Stimulated activated naive CD4-positive, alpha-beta T cell treated with Interleukin-2 at 50 U/mL for 16 hours (primary cell): ENCODE results near the gene HSPA4L.

Experiments used
- DNase-seq: peaks from one replicate; lab custom pipeline; 2025; lab: John Stamatoyannopoulos, UW

HSPA4L gene

GRCh38 chr4:127782275-127783025, at the start of gene HSPA4L:
TSS of gene HSPA4L (plus strand) at chr4:127782322. CDS start at chr4:127782551, 229 bp downstream.
- peak; percentile 24 for DNase-seq

- no peak for DNase-seq
Observed at GRCh38 chr4:127732623-127733328, 49.3 kb upstream of the HSPA4L start.

GRCh38 chr4:127734976-127735375, 47.1 kb upstream of the HSPA4L start:
- DNase-seq, result no peak

- no peak for DNase-seq
Observed at GRCh38 chr4:127737295-127737694, 44.8 kb upstream of the HSPA4L start.

- no peak for DNase-seq
Observed at GRCh38 chr4:127741247-127741646, 40.9 kb upstream of the HSPA4L start.

- DNase-seq, result no peak
Observed at GRCh38 chr4:127747883-127748282, 34.2 kb upstream of the HSPA4L start.

- DNase-seq, result no peak
Observed at GRCh38 chr4:127748957-127749356, 33.2 kb upstream of the HSPA4L start.

- no peak for DNase-seq
Observed at GRCh38 chr4:127756906-127757305, 25.2 kb upstream of the HSPA4L start.

- DNase-seq, result no peak
Observed at GRCh38 chr4:127759228-127759820, 22.8 kb upstream of the HSPA4L start.

- DNase-seq, result no peak
Observed at GRCh38 chr4:127759893-127760292, 22.2 kb upstream of the HSPA4L start.

- no peak for DNase-seq
Observed at GRCh38 chr4:127771535-127772275, 10.4 kb upstream of the HSPA4L start.

GRCh38 chr4:127772769-127773671, 9.1 kb upstream of the HSPA4L start:
- DNase-seq, result no peak

GRCh38 chr4:127775843-127776242, 6.3 kb upstream of the HSPA4L start:
- no peak for DNase-seq

- DNase-seq, result no peak
Observed at GRCh38 chr4:127776620-127777019, 5.5 kb upstream of the HSPA4L start.

GRCh38 chr4:127777487-127777886, 4.6 kb upstream of the HSPA4L start:
- no peak for DNase-seq

- no peak for DNase-seq
Observed at GRCh38 chr4:127778102-127778501, 4.0 kb upstream of the HSPA4L start.

GRCh38 chr4:127780598-127780997, 1.5 kb upstream of the HSPA4L start:
- no peak for DNase-seq

GRCh38 chr4:127781300-127782024, 660 bp upstream of the HSPA4L start:
- no peak for DNase-seq

GRCh38 chr4:127782025-127782274, 172 bp upstream of the HSPA4L start:
- peak; percentile 24 for DNase-seq

GRCh38 chr4:127783026-127783769, 1.1 kb downstream of the HSPA4L start:
- no peak for DNase-seq
